Activated T-helper 9 cell treated with anti-CD3 and anti-CD28 coated beads, Interleukin-2, amount 50 U/mL, for 16 hours (primary cell): Measurements from ENCODE around the gene NME3.

ENCODE experiments used
- DNase-seq: peaks from one replicate; pipeline ENCODE4 v3.0.0-alpha.2; 2020; ENCODE audit warnings: low read depth

Gene NME3

GRCh38 chr16:1793578-1794220, 22.4 kb upstream of the NME3 start, which contains the start of gene IGFALS:
IGFALS (minus strand) TSS chr16:1793705; CDS start chr16:1793652, 53 bp downstream.
- DNase-seq, result no peak

GRCh38 chr16:1792836-1793577, 21.7 kb upstream of the NME3 start:
- no peak for DNase-seq

GRCh38 chr16:1791943-1792812, 20.8 kb upstream of the NME3 start:
- DNase-seq, result no peak

- DNase-seq, result no peak
Measured at GRCh38 chr16:1791256-1791942, 20.1 kb upstream of the NME3 start.

- DNase-seq, result no peak
Measured at GRCh38 chr16:1790611-1791255, 19.4 kb upstream of the NME3 start.

- no peak for DNase-seq
Measured at GRCh38 chr16:1790261-1790610, 18.9 kb upstream of the NME3 start.

GRCh38 chr16:1789643-1790045, 18.3 kb upstream of the NME3 start:
- no peak for DNase-seq

GRCh38 chr16:1788708-1789100, 17.4 kb upstream of the NME3 start:
- no peak for DNase-seq

GRCh38 chr16:1788095-1788707, 16.9 kb upstream of the NME3 start:
- DNase-seq, result no peak

GRCh38 chr16:1787322-1788094, 16.2 kb upstream of the NME3 start:
- DNase-seq, result no peak

GRCh38 chr16:1787056-1787321, 15.6 kb upstream of the NME3 start:
- DNase-seq, result no peak

- DNase-seq, result no peak
Measured at GRCh38 chr16:1786242-1787055, 15.1 kb upstream of the NME3 start.

- no peak for DNase-seq
Measured at GRCh38 chr16:1785846-1786170, 14.5 kb upstream of the NME3 start.

- DNase-seq, result no peak
Measured at GRCh38 chr16:1784977-1785845, 13.9 kb upstream of the NME3 start.

GRCh38 chr16:1782408-1783264, 11.3 kb upstream of the NME3 start, which contains the start of the genes NUBP2 and SPSB3:
NUBP2 (plus strand) TSS chr16:1782960; CDS start chr16:1783021, 61 bp downstream.
SPSB3 (minus strand) TSS chr16:1782571; CDS start chr16:1781483, 1,088 bp downstream.
- DNase-seq, result peak; percentile 97

GRCh38 chr16:1781758-1782407, 10.5 kb upstream of the NME3 start:
- DNase-seq, result no peak

GRCh38 chr16:1781254-1781653, 9.9 kb upstream of the NME3 start:
- DNase-seq, result no peak
